HepG2 (cell line): ENCODE measurements around the gene DDR2. TPM values are rescaled to one million over a fixed set of nuclear protein-coding genes. Genes with fewer than 3 reads are reported as not detected.
"Not testable (repeated sequence)": the region's sequence is repeated elsewhere in the genome, so short reads cannot be mapped to it uniquely, and the experiment has no call there.

Source experiments
- ATAC-seq: fragments of 200-7000 bp; cut with Tn5 transposase; 3 replicates; pipeline ENCODE4 v1.9.1; 2020; ENCODE audit warnings: mild to moderate bottlenecking, moderate library complexity
- BruUV-seq: library from RNA; stranded (reverse); fragments of 400-500 nt; replicated peaks from 2 replicates; lab custom pipeline; 2021; lab: Mats Ljungman, UMichigan
- CTCF ChIA-PET: fragments of 300-600 bp; formaldehyde crosslinking; extraction: SDS; loops from one replicate; lab custom pipeline; 2021; ENCODE audit warnings: low total read pairs, inconsistent platforms, low intra/inter-chr PET ratio; lab: Yijun Ruan, JAX
- POLR2A ChIA-PET: fragments of 350-600 bp; sonication (Branson Sonifier 250); formaldehyde crosslinking; loops from one replicate; lab custom pipeline; 2020; ENCODE audit warnings: antibody characterized with exemption, inconsistent platforms; lab: Yijun Ruan, JAX
- DNase-seq: peaks from one replicate; pipeline ENCODE4 v3.0.0-alpha.2; 2015; ENCODE audit warnings: low spot score
- FAIRE-seq: peaks from 3 replicates; lab custom pipeline; 2011; peaks lifted over from hg19 to GRCh38; lab: Jason Lieb, UNC
- H2AFZ ChIP-seq: one replicate; pipeline ENCODE4 v1.6.1; 2011; ENCODE audit warnings: low read length, inconsistent platforms
- H3K27ac ChIP-seq: fragments of 300-600 bp; 3 replicates; pipeline ENCODE4 v1.8.0; 2011; ENCODE audit warnings: mixed run types, mild to moderate bottlenecking, mixed read lengths, low read length, inconsistent platforms; ENCODE audit not compliant: insufficient read depth; ENCODE audit errors: extremely low read length
- H3K27me3 ChIP-seq, 2 experiments: fragments of 200-600 bp in 1 of 2; 2 replicates in 1 of 2; 3 replicates in 1 of 2; pipeline versions ENCODE4 v1.6.0 to v1.8.0; 2011; ENCODE audit warnings: low read length in 2 of 2, mild to moderate bottlenecking in 2 of 2, moderate library complexity in 2 of 2, inconsistent platforms in 1 of 2; ENCODE audit not compliant: insufficient read depth in 2 of 2, control insufficient read depth in 1 of 2
- H3K36me3 ChIP-seq, 2 experiments: fragments of 200-600 bp in 1 of 2; replicated peaks in 1 of 2; 2 replicates in 1 of 2; 3 replicates in 1 of 2; pipeline versions ENCODE4 v1.5.1 to v1.8.0; 2011; ENCODE audit warnings: low read length in 2 of 2, inconsistent platforms in 1 of 2; ENCODE audit not compliant: insufficient read depth in 2 of 2, control insufficient read depth in 1 of 2
- H3K4me1 ChIP-seq: 2 replicates; pipeline ENCODE4 v1.5.1; 2012; ENCODE audit warnings: low read length, inconsistent platforms; ENCODE audit not compliant: insufficient read depth
- H3K4me2 ChIP-seq: 2 replicates; pipeline ENCODE4 v1.6.0; 2011; ENCODE audit warnings: low read depth, low read length, inconsistent platforms
- H3K4me3 ChIP-seq, 3 experiments: fragments of 200-600 bp in 1 of 3; sonication (generic), shearing (Covaris generic) in 1 of 3; replicated peaks in 1 of 3; 2 replicates each; pipeline ENCODE4 v1.5.1; 2011 to 2016; ENCODE audit warnings: low read length in 3 of 3, inconsistent platforms in 2 of 3, low read depth in 2 of 3, mild to moderate bottlenecking in 2 of 3, control low read depth in 1 of 3, mixed read lengths in 1 of 3; ENCODE audit not compliant: insufficient read depth in 1 of 3
- H3K79me2 ChIP-seq: one replicate; pipeline ENCODE4 v1.6.1; 2011; ENCODE audit warnings: low read length, inconsistent platforms; ENCODE audit not compliant: insufficient read depth
- H3K9ac ChIP-seq: 2 replicates; pipeline ENCODE4 v1.6.0; 2011; ENCODE audit warnings: mild to moderate bottlenecking, low read depth, low read length, inconsistent platforms; ENCODE audit not compliant: insufficient read depth
- H3K9me3 ChIP-seq: 2 replicates; pipeline ENCODE4 v1.5.1; 2012; ENCODE audit warnings: mild to moderate bottlenecking, low read length
- H4K20me1 ChIP-seq: 2 replicates; pipeline ENCODE4 v1.6.0; 2011; ENCODE audit warnings: inconsistent platforms, mild to moderate bottlenecking, low read length, moderate library complexity; ENCODE audit not compliant: insufficient read depth
- WGBS: methylation state at CpG from one replicate; pipeline ENCODE4 v1.1.6; 2017; ENCODE audit warnings: low lambda C conversion rate; 5-methylcytosine and 5-hydroxymethylcytosine counted together
- in situ Hi-C: cut with HindIII; loops from 2 replicates; pipeline ENCODE4 v1.10.0; 2017; ENCODE audit warnings: low pct_unique_long_range_greater_than_20kb; ENCODE audit not compliant: extremely low pct_ligation_motif_present
- intact Hi-C: fragments of 100-400 bp; cut with micrococcal nuclease; formaldehyde crosslinking; loops from one replicate; pipeline ENCODE4 v1.10.0; 2022; ENCODE audit not compliant: unreplicated experiment
- polyA plus RNA-seq, 8 experiments: library from polyadenylated mRNA; depleted of rRNA in 3 of 8; stranded (reverse) in 7 of 8; unstranded in 1 of 8; fragments of >200 nt; fragmentation: Illumina TruSeq in 4 of 8; extraction: Trizol in 4 of 8; gene quantifications; 2 replicates each; pipeline versions ENCODE4 v1.2.1 to v1.2.3, GENCODE V29; 2011 to 2016; ENCODE audit warnings: low read depth in 4 of 8, missing spikeins in 1 of 8, mixed read lengths in 1 of 8; ENCODE audit not compliant: insufficient read depth in 1 of 8
- total RNA-seq, 5 experiments: library from RNA; depleted of rRNA; stranded (reverse); fragments of >200 nt; fragmentation: Illumina TruSeq; extraction: Trizol; gene quantifications; 2 replicates each; pipeline ENCODE4 v1.2.3, GENCODE V29; 2016; ENCODE audit warnings: low read depth in 1 of 5

DDR2 gene
- total and polyA plus RNA-seq, 2 of the 13 experiments (the other 11 are each of a cell fraction or from before 2014, with no cell fraction given) = 0.36 to 0.38 TPM

DNA sequence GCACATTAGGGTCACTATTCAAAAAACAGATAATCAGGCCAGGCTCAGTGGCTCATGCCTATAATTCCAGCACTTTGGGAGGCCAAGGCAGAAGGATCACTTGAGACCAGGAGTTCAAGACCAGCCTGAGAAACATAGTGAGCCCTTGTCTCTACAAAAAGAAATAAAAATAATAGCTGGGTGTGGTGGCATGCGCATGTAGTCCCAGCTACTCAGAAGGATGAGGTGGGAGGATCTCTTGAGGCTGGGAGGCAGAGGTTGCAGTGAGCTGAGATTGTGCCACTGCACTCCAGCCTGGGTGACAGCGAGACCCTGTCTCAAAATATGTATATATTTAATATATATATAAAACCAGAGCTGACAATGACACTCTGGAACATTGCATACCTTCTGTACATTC, 180.1 kb downstream of the DDR2 start:
- ATAC-seq, H3K27ac ChIP-seq, H2AFZ ChIP-seq, FAIRE-seq, H3K4me1 ChIP-seq, H3K36me3 ChIP-seq, intact Hi-C loops, BruUV-seq, POLR2A ChIA-PET, H3K4me2 ChIP-seq, DNase-seq, H4K20me1 ChIP-seq, in situ Hi-C loops, H3K27me3 ChIP-seq, H3K9me3 ChIP-seq, H3K79me2 ChIP-seq, H3K9ac ChIP-seq, CTCF ChIA-PET, H3K4me3 ChIP-seq: not testable (repeated sequence)
- WGBS = 95% methylated on average over 2 of the region's 2 CpGs

DNA sequence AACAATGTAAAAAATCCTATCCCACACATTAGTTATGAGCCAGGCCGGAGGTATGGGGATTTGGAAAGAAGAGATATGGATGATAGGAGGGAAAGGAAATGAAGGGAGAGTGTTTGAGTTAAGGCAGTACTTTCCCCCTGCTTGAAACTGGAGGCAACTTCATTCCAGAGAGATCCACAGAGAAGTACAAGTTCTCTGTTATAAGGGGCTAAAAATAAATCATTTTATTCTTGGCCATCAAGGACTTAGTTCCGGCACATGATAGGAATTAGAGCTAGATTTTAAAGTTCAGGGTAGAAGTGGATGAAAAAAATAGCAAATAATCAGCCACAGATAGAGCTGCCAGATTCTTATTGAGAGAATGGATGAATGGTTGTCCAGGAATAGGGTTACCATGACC, 185.9 kb downstream of the DDR2 start:
- H3K9ac ChIP-seq, H2AFZ ChIP-seq, in situ Hi-C loops, CTCF ChIA-PET, H3K4me3 ChIP-seq, H3K9me3 ChIP-seq, H3K4me2 ChIP-seq, intact Hi-C loops, H4K20me1 ChIP-seq, H3K27me3 ChIP-seq, FAIRE-seq, H3K36me3 ChIP-seq, H3K27ac ChIP-seq, BruUV-seq, DNase-seq, POLR2A ChIA-PET, ATAC-seq, H3K79me2 ChIP-seq: not testable (repeated sequence)
- 94% methylated on average over 2 of the region's 2 CpGs for WGBS
- H3K4me1 ChIP-seq = peaks cover 13% of the 10 kb centered on the region

DNA sequence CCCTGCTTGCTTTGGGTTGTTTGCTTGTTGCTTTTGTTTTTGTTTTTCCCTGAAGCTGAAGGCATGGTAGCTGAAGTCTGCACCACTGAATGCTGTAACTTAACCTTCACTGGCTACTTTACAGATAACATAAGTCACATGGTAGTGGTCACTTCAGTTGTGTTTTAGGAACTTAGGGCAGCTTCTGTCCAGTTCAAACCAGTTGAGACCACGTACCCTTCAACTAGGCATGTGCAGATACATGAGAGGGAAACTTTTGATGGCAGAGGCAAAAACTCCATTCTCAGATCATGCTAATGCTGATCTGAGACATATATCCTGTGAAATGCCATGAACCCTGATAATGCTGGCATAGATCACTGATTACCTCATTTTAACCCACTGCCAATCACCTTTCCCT, 186.4 kb downstream of the DDR2 start:
- H3K36me3 ChIP-seq, POLR2A ChIA-PET, CTCF ChIA-PET, H3K4me3 ChIP-seq, ATAC-seq, BruUV-seq, FAIRE-seq, H3K4me2 ChIP-seq, H3K9me3 ChIP-seq, in situ Hi-C loops, H2AFZ ChIP-seq, H4K20me1 ChIP-seq, intact Hi-C loops, H3K9ac ChIP-seq, H3K27me3 ChIP-seq, H3K79me2 ChIP-seq, DNase-seq, H3K27ac ChIP-seq: not testable (repeated sequence)
- WGBS = 91% methylated on average over 1 of the region's 1 CpG
- H3K4me1 ChIP-seq = peaks cover 14% of the 10 kb centered on the region
